ENCODE data around the gene EFHC1.

EFHC1 gene

DNA sequence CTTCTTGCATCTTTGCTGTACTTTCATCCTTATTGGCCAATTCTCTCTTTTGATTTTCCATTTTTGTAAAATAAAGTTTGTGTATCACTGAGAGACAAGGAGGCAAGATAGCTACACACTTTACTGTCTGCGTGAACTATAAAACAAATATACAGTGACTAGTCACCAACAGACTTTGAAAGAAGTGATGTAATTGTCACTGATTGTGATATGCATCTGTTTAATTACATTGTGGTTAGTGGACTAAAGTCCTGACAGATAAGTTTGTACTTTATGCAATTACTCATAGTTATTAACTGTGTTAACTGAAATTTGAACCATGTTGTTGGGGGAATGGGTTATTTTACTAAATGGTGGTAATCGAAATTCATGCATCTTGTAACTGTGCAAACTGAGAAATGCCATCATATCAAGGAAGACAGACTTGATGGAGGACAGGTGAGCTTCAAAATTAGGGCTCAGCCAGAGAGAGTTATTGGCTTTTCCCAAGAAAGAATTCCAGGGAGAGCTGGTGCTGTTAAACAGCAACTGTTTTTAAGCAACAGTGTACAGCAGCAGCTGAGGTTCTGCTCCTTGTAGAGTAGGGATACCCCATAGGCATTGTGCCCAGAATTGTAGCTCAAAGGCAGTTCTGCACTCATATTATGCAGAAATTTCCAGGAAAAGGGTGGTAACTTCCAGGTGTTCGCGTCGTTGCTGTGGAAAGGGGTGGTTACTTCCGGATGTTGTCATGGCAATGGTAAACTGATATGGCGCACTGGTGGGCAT lies 62.9 kb downstream of the EFHC1 start:
- Histone ChIP-seq H3K9ac (ENCODE audit: low read length in 5 of 5) (no peak overlapping the region), H3K36me3 (ENCODE audit: control insufficient read depth in 5 of 5, insufficient read depth in 5 of 5, low read length in 5 of 5) (peaks cover 0 to 2% (median 0%) of the 10 kb centered on the region in 5 donors), H3K27ac (ENCODE audit: low read depth, low read length) (no peak overlapping the region), H3K4me1 (ENCODE audit: control insufficient read depth in 5 of 5, insufficient read depth in 5 of 5, low read length in 5 of 5) (peaks cover 0 to 4% (median 0%) of the 10 kb centered on the region in 5 donors), H3K27me3 (ENCODE audit: control insufficient read depth in 5 of 5, insufficient read depth in 4 of 5, low read length in 5 of 5) (no peaks in the 10 kb centered on the region), H3K9me3 (ENCODE audit: control insufficient read depth in 5 of 5, low read length in 5 of 5) (no peaks in the 10 kb centered on the region), H3K4me3 (ENCODE audit: low read depth in 1 of 5, low read length in 5 of 5) (no peak overlapping the region)

DNA sequence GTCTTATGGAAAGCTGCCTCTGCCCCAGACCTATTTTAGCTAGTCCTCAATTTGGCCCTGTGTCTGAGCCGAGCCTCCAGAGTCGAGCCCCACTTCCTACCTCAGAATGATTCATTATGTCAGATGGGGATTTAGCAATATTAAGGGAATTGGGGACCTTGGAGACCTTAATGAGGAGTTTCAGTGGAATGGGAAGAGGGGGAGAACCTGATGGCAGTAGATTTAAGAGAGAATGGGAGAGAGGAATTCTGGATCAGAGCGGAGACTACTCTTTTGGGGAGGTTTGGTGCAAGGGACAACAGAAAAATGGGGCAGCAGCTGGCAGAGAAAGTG lies 63.5 kb downstream of the EFHC1 start:
- Histone ChIP-seq H3K27ac (ENCODE audit: low read depth, low read length) (no peak overlapping the region), H3K9ac (ENCODE audit: low read length in 5 of 5) (no peak overlapping the region), H3K4me1 (ENCODE audit: control insufficient read depth in 5 of 5, insufficient read depth in 5 of 5, low read length in 5 of 5) (peaks cover 0 to 4% (median 0%) of the 10 kb centered on the region in 5 donors)

GRCh38 chr6:52489881-52490280 lies 69.7 kb downstream of the EFHC1 start:
- peaks cover 0 to 23% (median 12%) of the 10 kb centered on the region in 5 donors for H3K4me1 ChIP-seq (ENCODE audit: control insufficient read depth in 5 of 5, insufficient read depth in 5 of 5, low read length in 5 of 5)
- H3K27ac ChIP-seq (ENCODE audit: low read depth, low read length), result no peak overlapping the region
- no peak overlapping the region for H3K4me3 ChIP-seq (ENCODE audit: low read depth in 1 of 5, low read length in 5 of 5)

More for the DNA sequence above, 63.5 kb downstream of the EFHC1 start:
- Histone ChIP-seq H3K4me3 (ENCODE audit: low read depth in 1 of 5, low read length in 5 of 5) (no peak overlapping the region), H3K36me3 (ENCODE audit: control insufficient read depth in 5 of 5, insufficient read depth in 5 of 5, low read length in 5 of 5) (peaks cover 0 to 2% (median 0%) of the 10 kb centered on the region in 5 donors), H3K9me3 (ENCODE audit: control insufficient read depth in 5 of 5, low read length in 5 of 5) (no peaks in the 10 kb centered on the region), H3K27me3 (ENCODE audit: control insufficient read depth in 5 of 5, insufficient read depth in 4 of 5, low read length in 5 of 5) (no peaks in the 10 kb centered on the region)

GRCh38 chr6:52491203-52492069 lies 71.3 kb downstream of the EFHC1 start:
- no peak overlapping the region for H3K27ac ChIP-seq (ENCODE audit: low read depth, low read length)
- H3K9ac ChIP-seq (ENCODE audit: low read length in 5 of 5), result peak overlapping the region in 3 of 5 donors; percentile 8 to 36 (median 33)
- H3K4me3 ChIP-seq (ENCODE audit: low read depth in 1 of 5, low read length in 5 of 5), result peak overlapping the region in 4 of 5 donors; percentile 9 to 48 (median 24)
- no peaks in the 10 kb centered on the region for H3K36me3 ChIP-seq (ENCODE audit: control insufficient read depth in 5 of 5, insufficient read depth in 5 of 5, low read length in 5 of 5)
- peaks cover 0 to 23% (median 12%) of the 10 kb centered on the region in 5 donors for H3K4me1 ChIP-seq (ENCODE audit: control insufficient read depth in 5 of 5, insufficient read depth in 5 of 5, low read length in 5 of 5)
- no peaks in the 10 kb centered on the region for H3K9me3 ChIP-seq (ENCODE audit: control insufficient read depth in 5 of 5, low read length in 5 of 5)
- no peaks in the 10 kb centered on the region for H3K27me3 ChIP-seq (ENCODE audit: control insufficient read depth in 5 of 5, insufficient read depth in 4 of 5, low read length in 5 of 5)

More at GRCh38 chr6:52489881-52490280, 69.7 kb downstream of the EFHC1 start:
- H3K27me3 ChIP-seq (ENCODE audit: control insufficient read depth in 5 of 5, insufficient read depth in 4 of 5, low read length in 5 of 5), result no peaks in the 10 kb centered on the region
- H3K9ac ChIP-seq (ENCODE audit: low read length in 5 of 5), result no peak overlapping the region
- H3K36me3 ChIP-seq (ENCODE audit: control insufficient read depth in 5 of 5, insufficient read depth in 5 of 5, low read length in 5 of 5), result peaks cover 0 to 2% (median 0%) of the 10 kb centered on the region in 5 donors
- no peaks in the 10 kb centered on the region for H3K9me3 ChIP-seq (ENCODE audit: control insufficient read depth in 5 of 5, low read length in 5 of 5)

GRCh38 chr6:52493669-52494068 lies 73.5 kb downstream of the EFHC1 start:
- H3K27me3 ChIP-seq (ENCODE audit: control insufficient read depth in 5 of 5, insufficient read depth in 4 of 5, low read length in 5 of 5), result no peaks in the 10 kb centered on the region
- H3K9ac ChIP-seq (ENCODE audit: low read length in 5 of 5), result no peak overlapping the region
- no peak overlapping the region for H3K4me3 ChIP-seq (ENCODE audit: low read depth in 1 of 5, low read length in 5 of 5)
- H3K36me3 ChIP-seq (ENCODE audit: control insufficient read depth in 5 of 5, insufficient read depth in 5 of 5, low read length in 5 of 5), result no peaks in the 10 kb centered on the region
- peaks cover 0 to 33% (median 15%) of the 10 kb centered on the region in 5 donors for H3K4me1 ChIP-seq (ENCODE audit: control insufficient read depth in 5 of 5, insufficient read depth in 5 of 5, low read length in 5 of 5)
- no peak overlapping the region for H3K27ac ChIP-seq (ENCODE audit: low read depth, low read length)
- no peaks in the 10 kb centered on the region for H3K9me3 ChIP-seq (ENCODE audit: control insufficient read depth in 5 of 5, low read length in 5 of 5)

- Histone ChIP-seq H3K27me3 (ENCODE audit: control insufficient read depth in 5 of 5, insufficient read depth in 4 of 5, low read length in 5 of 5) (no peaks in the 10 kb centered on the region), H3K9me3 (ENCODE audit: control insufficient read depth in 5 of 5, low read length in 5 of 5) (no peaks in the 10 kb centered on the region), H3K9ac (ENCODE audit: low read length in 5 of 5) (no peak overlapping the region), H3K36me3 (ENCODE audit: control insufficient read depth in 5 of 5, insufficient read depth in 5 of 5, low read length in 5 of 5) (no peaks in the 10 kb centered on the region), H3K27ac (ENCODE audit: low read depth, low read length) (no peak overlapping the region), H3K4me1 (ENCODE audit: control insufficient read depth in 5 of 5, insufficient read depth in 5 of 5, low read length in 5 of 5) (peaks cover 0 to 41% (median 22%) of the 10 kb centered on the region in 5 donors), H3K4me3 (ENCODE audit: low read depth in 1 of 5, low read length in 5 of 5) (no peak overlapping the region)
Measured at GRCh38 chr6:52494298-52495072, 74.3 kb downstream of the EFHC1 start.

GRCh38 chr6:52495922-52496321 lies 75.8 kb downstream of the EFHC1 start:
- Histone ChIP-seq H3K9ac (ENCODE audit: low read length in 5 of 5) (no peak overlapping the region), H3K27me3 (ENCODE audit: control insufficient read depth in 5 of 5, insufficient read depth in 4 of 5, low read length in 5 of 5) (no peaks in the 10 kb centered on the region), H3K4me3 (ENCODE audit: low read depth in 1 of 5, low read length in 5 of 5) (no peak overlapping the region), H3K9me3 (ENCODE audit: control insufficient read depth in 5 of 5, low read length in 5 of 5) (no peaks in the 10 kb centered on the region), H3K4me1 (ENCODE audit: control insufficient read depth in 5 of 5, insufficient read depth in 5 of 5, low read length in 5 of 5) (peaks cover 0 to 45% (median 36%) of the 10 kb centered on the region in 5 donors), H3K36me3 (ENCODE audit: control insufficient read depth in 5 of 5, insufficient read depth in 5 of 5, low read length in 5 of 5) (peaks cover 0 to 2% (median 0%) of the 10 kb centered on the region in 5 donors), H3K27ac (ENCODE audit: low read depth, low read length) (no peak overlapping the region)

GRCh38 chr6:52496631-52497030 lies 76.5 kb downstream of the EFHC1 start:
- Histone ChIP-seq H3K27me3 (ENCODE audit: control insufficient read depth in 5 of 5, insufficient read depth in 4 of 5, low read length in 5 of 5) (no peaks in the 10 kb centered on the region), H3K9ac (ENCODE audit: low read length in 5 of 5) (no peak overlapping the region), H3K36me3 (ENCODE audit: control insufficient read depth in 5 of 5, insufficient read depth in 5 of 5, low read length in 5 of 5) (peaks cover 0 to 3% (median under 1%) of the 10 kb centered on the region in 5 donors), H3K4me3 (ENCODE audit: low read depth in 1 of 5, low read length in 5 of 5) (no peak overlapping the region), H3K9me3 (ENCODE audit: control insufficient read depth in 5 of 5, low read length in 5 of 5) (no peaks in the 10 kb centered on the region), H3K27ac (ENCODE audit: low read depth, low read length) (no peak overlapping the region), H3K4me1 (ENCODE audit: control insufficient read depth in 5 of 5, insufficient read depth in 5 of 5, low read length in 5 of 5) (peaks cover 0 to 39% (median 30%) of the 10 kb centered on the region in 5 donors)

DNA sequence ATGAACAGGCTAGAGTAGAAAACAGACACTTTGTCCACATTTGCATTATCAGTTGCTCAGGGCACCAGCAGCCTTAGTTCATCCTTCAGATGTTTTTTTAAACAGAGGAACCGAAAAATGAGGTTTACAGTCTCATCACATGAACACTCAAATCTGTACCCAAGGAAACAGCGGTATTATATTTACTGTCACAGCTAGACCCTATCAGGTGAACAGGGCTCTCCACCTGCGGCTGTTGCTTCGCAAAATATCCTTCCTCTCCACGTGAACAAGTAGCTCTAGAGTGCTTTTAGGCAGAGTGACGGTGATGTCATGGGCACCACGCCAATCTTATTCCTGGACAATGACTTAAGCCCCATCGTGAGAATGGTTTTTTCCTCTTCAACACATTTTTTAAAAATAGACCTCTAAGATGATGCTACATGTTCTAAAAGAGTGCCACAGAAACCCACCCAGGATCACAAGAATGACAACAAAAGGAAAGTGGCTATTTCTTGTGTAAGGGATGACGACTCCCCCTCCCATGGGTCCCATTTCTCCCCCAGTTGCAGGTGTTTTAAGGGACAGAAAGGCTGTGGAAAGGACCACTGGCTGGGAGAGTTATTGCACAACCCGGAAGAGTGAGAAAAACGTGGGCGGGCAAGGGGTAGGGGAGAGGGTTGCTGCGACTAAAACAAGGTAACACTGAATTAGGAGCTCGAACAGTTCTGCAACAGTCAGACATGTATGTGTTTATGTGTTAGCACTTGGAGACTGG lies 77.7 kb downstream of the EFHC1 start:
- H3K27me3 ChIP-seq (ENCODE audit: control insufficient read depth in 5 of 5, insufficient read depth in 4 of 5, low read length in 5 of 5), result no peaks in the 10 kb centered on the region
- peaks cover 0 to 33% (median 25%) of the 10 kb centered on the region in 5 donors for H3K4me1 ChIP-seq (ENCODE audit: control insufficient read depth in 5 of 5, insufficient read depth in 5 of 5, low read length in 5 of 5)
- no peak overlapping the region for H3K9ac ChIP-seq (ENCODE audit: low read length in 5 of 5)
- H3K9me3 ChIP-seq (ENCODE audit: control insufficient read depth in 5 of 5, low read length in 5 of 5), result no peaks in the 10 kb centered on the region
- H3K27ac ChIP-seq (ENCODE audit: low read depth, low read length), result no peak overlapping the region
- H3K36me3 ChIP-seq (ENCODE audit: control insufficient read depth in 5 of 5, insufficient read depth in 5 of 5, low read length in 5 of 5), result peaks cover 0 to 14% (median 12%) of the 10 kb centered on the region in 5 donors
- H3K4me3 ChIP-seq (ENCODE audit: low read depth in 1 of 5, low read length in 5 of 5), result no peak overlapping the region

Data from subcutaneous abdominal adipose tissue (tissue), 5 donors.